Epithelial cell of esophagus (primary cell): ENCODE results near the gene TUBB.

Experiments
- DNase-seq: peaks from one replicate; pipeline ENCODE4 v3.0.0; 2010; ENCODE audit warnings: low read depth
- H3K4me3 ChIP-seq: 2 replicates; pipeline ENCODE4 v1.5.1; 2011; ENCODE audit warnings: mild to moderate bottlenecking, low read length, control low read depth
- CTCF ChIP-seq: IDR thresholded peaks from 2 replicates; pipeline ENCODE4 v1.5.1; 2011; ENCODE audit warnings: low read depth, mild to moderate bottlenecking, low read length, control low read depth, inconsistent platforms; ENCODE audit not compliant: insufficient read depth; ENCODE audit errors: missing control alignments

TUBB gene

GRCh38 chr6:30685157-30686008 is 34.8 kb upstream of the TUBB start:
- peak; percentile 12 for TF ChIP-seq CTCF
- peak overlapping the region; percentile 70 for H3K4me3 ChIP-seq
- DNase-seq: peak; percentile 45

GRCh38 chr6:30686009-30686907 is 33.9 kb upstream of the TUBB start, which contains the start of gene PPP1R18:
Gene PPP1R18, minus strand, starts transcription at chr6:30686645. Its CDS starts 627 bp downstream, at chr6:30686018.
- TF ChIP-seq CTCF: no peak
- peak within 1 kb of the TSS; percentile 70 for H3K4me3 ChIP-seq
- DNase-seq: peak; percentile 72

GRCh38 chr6:30686908-30687658 is 33.1 kb upstream of the TUBB start:
- TF ChIP-seq CTCF: no peak
- H3K4me3 ChIP-seq: peak overlapping the region; percentile 70
- peak; percentile 98 for DNase-seq

- peak; percentile 36 for DNase-seq
- peak overlapping the region; percentile 70 for H3K4me3 ChIP-seq
- TF ChIP-seq CTCF: peak; percentile 35
Measured at GRCh38 chr6:30687659-30688431, 32.3 kb upstream of the TUBB start.

- no peak for TF ChIP-seq CTCF
- no peak overlapping the region for H3K4me3 ChIP-seq
- DNase-seq: no peak
Measured at GRCh38 chr6:30688569-30688968, 31.6 kb upstream of the TUBB start.
